IMR-90 (cell line): ENCODE measurements around the gene VPS41. TPM values are rescaled to one million over a fixed set of nuclear protein-coding genes. Genes with fewer than 3 reads are reported as not detected.

Source experiments
- ATAC-seq: fragments of 200-7000 bp; cut with Tn5 transposase; 2 replicates; pipeline ENCODE4 v1.9.1; 2020; ENCODE audit warnings: low read depth, mild to moderate bottlenecking, moderate library complexity
- BruUV-seq: library from RNA; stranded (reverse); fragments of 400-500 nt; replicated peaks from 2 replicates; lab custom pipeline; 2021; lab: Mats Ljungman, UMichigan
- CTCF ChIA-PET: fragments of 300-600 bp; formaldehyde crosslinking; extraction: SDS; loops from one replicate; lab custom pipeline; 2021; ENCODE audit warnings: antibody characterized with exemption; lab: Yijun Ruan, JAX
- POLR2A ChIA-PET: fragments of 300-600 bp; sonication (Branson Sonifier 250); formaldehyde crosslinking; loops from one replicate; lab custom pipeline; 2022; ENCODE audit warnings: antibody characterized with exemption; ENCODE audit not compliant: unreplicated experiment; lab: Charles Lee
- DNase-seq: peaks from one replicate; pipeline ENCODE4 v3.0.0; 2013
- H2AFZ ChIP-seq: replicated peaks from 2 replicates; pipeline ENCODE3; 2013; ENCODE audit warnings: low read length, mild to moderate bottlenecking; ENCODE audit not compliant: poor library complexity
- H2AK5ac ChIP-seq: 2 replicates; pipeline ENCODE4 v1.6.1; 2013; ENCODE audit warnings: low read depth, low read length, inconsistent platforms
- H2AK9ac ChIP-seq: replicated peaks from 2 replicates; pipeline ENCODE3; 2013; ENCODE audit warnings: mild to moderate bottlenecking, low read depth, low read length, moderate library complexity; ENCODE audit not compliant: poor library complexity
- H2BK120ac ChIP-seq: 2 replicates; pipeline ENCODE4 v1.6.1; 2013; ENCODE audit warnings: low read depth, low read length, inconsistent platforms
- H2BK15ac ChIP-seq: 3 replicates; pipeline ENCODE4 v1.6.1; 2013; ENCODE audit warnings: low read depth, low read length, inconsistent platforms
- H2BK20ac ChIP-seq: 2 replicates; pipeline ENCODE4 v1.6.1; 2013; ENCODE audit warnings: low read depth, mild to moderate bottlenecking, inconsistent platforms, low read length, moderate library complexity
- H2BK5ac ChIP-seq: 2 replicates; pipeline ENCODE4 v1.6.1; 2013; ENCODE audit warnings: mild to moderate bottlenecking, low read depth, low read length, inconsistent platforms; ENCODE audit not compliant: poor library complexity, severe bottlenecking
- H3K14ac ChIP-seq: replicated peaks from 2 replicates; pipeline ENCODE4 v1.6.1; 2013; ENCODE audit warnings: low read depth, low read length, inconsistent platforms
- H3K18ac ChIP-seq: 2 replicates; pipeline ENCODE4 v1.6.1; 2013; ENCODE audit warnings: low read depth, low read length, control low read depth
- H3K23ac ChIP-seq: 2 replicates; pipeline ENCODE4 v1.6.1; 2013; ENCODE audit warnings: low read depth, low read length, inconsistent platforms
- H3K27ac ChIP-seq: 2 replicates; pipeline ENCODE4 v1.5.1; 2013; ENCODE audit warnings: mild to moderate bottlenecking, control low read depth, low read length; ENCODE audit not compliant: insufficient read depth
- H3K27me3 ChIP-seq: 2 replicates; pipeline ENCODE4 v1.6.1; 2013; ENCODE audit warnings: low read length; ENCODE audit not compliant: control insufficient read depth, insufficient read depth
- H3K36me3 ChIP-seq: 2 replicates; pipeline ENCODE4 v1.6.1; 2013; ENCODE audit warnings: low read length, mixed read lengths; ENCODE audit not compliant: control insufficient read depth, insufficient read depth
- H3K4ac ChIP-seq: 2 replicates; pipeline ENCODE4 v1.6.1; 2013; ENCODE audit warnings: low read depth, low read length, inconsistent platforms
- H3K4me1 ChIP-seq: 2 replicates; pipeline ENCODE4 v1.6.1; 2013; ENCODE audit warnings: low read length, mixed read lengths; ENCODE audit not compliant: control insufficient read depth, insufficient read depth
- H3K4me2 ChIP-seq: 2 replicates; pipeline ENCODE4 v1.6.1; 2013; ENCODE audit warnings: low read depth, mild to moderate bottlenecking, control low read depth, low read length, moderate library complexity
- H3K4me3 ChIP-seq: 2 replicates; pipeline ENCODE4 v1.5.1; 2013; ENCODE audit warnings: low read depth, mild to moderate bottlenecking, control low read depth, low read length, moderate library complexity; ENCODE audit not compliant: insufficient read depth
- H3K56ac ChIP-seq: 2 replicates; pipeline ENCODE4 v1.6.1; 2013; ENCODE audit warnings: low read length, inconsistent platforms; ENCODE audit not compliant: insufficient read depth; ENCODE audit errors: extremely low read depth
- H3K79me1 ChIP-seq, 2 experiments: 2 replicates each; pipeline ENCODE4 v1.6.1; 2013; ENCODE audit warnings: low read length in 2 of 2, inconsistent platforms in 1 of 2, low read depth in 1 of 2
- H3K9ac ChIP-seq: 2 replicates; pipeline ENCODE4 v1.6.1; 2013; ENCODE audit warnings: low read depth, low read length, control low read depth
- H3K9me1 ChIP-seq: 2 replicates; pipeline ENCODE4 v1.6.1; 2013; ENCODE audit warnings: low read length, inconsistent platforms; ENCODE audit not compliant: insufficient read depth
- H3K9me3 ChIP-seq: 2 replicates; pipeline ENCODE4 v1.6.1; 2013; ENCODE audit warnings: low read length; ENCODE audit not compliant: control insufficient read depth, insufficient read depth
- H4K20me1 ChIP-seq: 2 replicates; pipeline ENCODE4 v1.6.1; 2013; ENCODE audit warnings: low read length, inconsistent platforms; ENCODE audit not compliant: insufficient read depth
- H4K5ac ChIP-seq: 2 replicates; pipeline ENCODE4 v1.6.1; 2013; ENCODE audit warnings: mild to moderate bottlenecking, low read depth, low read length, control low read depth
- H4K8ac ChIP-seq, 2 experiments: 2 replicates each; pipeline ENCODE4 v1.6.1; 2013; ENCODE audit warnings: low read depth in 2 of 2, low read length in 2 of 2, control low read depth in 1 of 2, inconsistent platforms in 1 of 2
- H4K91ac ChIP-seq: 2 replicates; pipeline ENCODE4 v1.6.1; 2013; ENCODE audit warnings: low read depth, low read length, inconsistent platforms; ENCODE audit not compliant: insufficient read depth
- BHLHE40 ChIP-seq: fragments of 150-350 bp; IDR thresholded peaks from 2 replicates; pipeline ENCODE4 v1.6.1; 2016; ENCODE audit warnings: mild to moderate bottlenecking, low read depth, low read length
- CEBPB ChIP-seq: IDR thresholded peaks from 2 replicates; pipeline ENCODE4 v1.6.1; 2012; ENCODE audit warnings: low read depth, low read length, improper control_type of control experiment
- CHD1 ChIP-seq: IDR thresholded peaks from 2 replicates; pipeline ENCODE4 v1.6.1; 2012; ENCODE audit warnings: low read depth, low read length, improper control_type of control experiment
- CTCF ChIP-seq: conservative IDR thresholded peaks from 2 replicates; pipeline ENCODE4 v1.5.1; 2012; ENCODE audit warnings: mild to moderate bottlenecking, low read depth, low read length, improper control_type of control experiment
- ELK1 ChIP-seq: fragments of 150-350 bp; IDR thresholded peaks from 2 replicates; pipeline ENCODE4 v1.6.1; 2016; ENCODE audit warnings: low read depth, mild to moderate bottlenecking, low read length, moderate library complexity, borderline replicate concordance
- FOS ChIP-seq: fragments of 150-350 bp; IDR thresholded peaks from 2 replicates; pipeline ENCODE4 v1.6.1; 2016; ENCODE audit warnings: low read depth, low read length
- MAFK ChIP-seq: IDR thresholded peaks from 2 replicates; pipeline ENCODE4 v1.6.1; 2012; ENCODE audit warnings: low read depth, low read length, improper control_type of control experiment
- MAZ ChIP-seq: IDR thresholded peaks from 2 replicates; pipeline ENCODE4 v1.6.1; 2012; ENCODE audit warnings: low read depth, mild to moderate bottlenecking, low read length, improper control_type of control experiment, moderate library complexity, borderline replicate concordance
- MXI1 ChIP-seq: IDR thresholded peaks from 2 replicates; pipeline ENCODE4 v1.6.1; 2012; ENCODE audit warnings: low read depth, mild to moderate bottlenecking, low read length, moderate library complexity, borderline replicate concordance
- POLR2A ChIP-seq: IDR thresholded peaks from 2 replicates; pipeline ENCODE4 v1.6.1; 2012; ENCODE audit warnings: mild to moderate bottlenecking, low read depth, low read length
- RAD21 ChIP-seq: IDR thresholded peaks from 2 replicates; pipeline ENCODE4 v1.6.1; 2012; ENCODE audit warnings: low read length, improper control_type of control experiment
- RCOR1 ChIP-seq: IDR thresholded peaks from 2 replicates; pipeline ENCODE4 v1.6.1; 2012; ENCODE audit warnings: mild to moderate bottlenecking, low read length, improper control_type of control experiment; ENCODE audit not compliant: insufficient replicate concordance
- RFX5 ChIP-seq: IDR thresholded peaks from 2 replicates; pipeline ENCODE4 v1.8.0; 2012; ENCODE audit warnings: low read depth, mild to moderate bottlenecking, low read length, moderate library complexity
- SMC3 ChIP-seq: fragments of 150-350 bp; IDR thresholded peaks from 2 replicates; pipeline ENCODE4 v1.6.1; 2016; ENCODE audit warnings: low read depth, mild to moderate bottlenecking, antibody characterized with exemption, low read length, moderate library complexity
- USF2 ChIP-seq: fragments of 150-350 bp; IDR thresholded peaks from 2 replicates; pipeline ENCODE4 v1.6.1; 2017; ENCODE audit warnings: mild to moderate bottlenecking, antibody characterized with exemption, low read length, low read depth
- WGBS, 2 experiments: methylation state at CpG; one replicate each; pipeline versions ENCODE4 v1.1.5 to v1.1.7; 2013; ENCODE audit warnings: missing lambda C conversion rate in 2 of 2; ENCODE audit not compliant: insufficient read length in 1 of 2; ENCODE audit errors: extremely low coverage in 2 of 2; 5-methylcytosine and 5-hydroxymethylcytosine counted together
- dilution Hi-C: fragments of 300-500 bp; cut with HindIII; formaldehyde crosslinking; loops from one replicate; pipeline ENCODE4 v1.14.3; 2018; ENCODE audit warnings: low sequenced_read_pairs; ENCODE audit not compliant: unreplicated experiment
- in situ Hi-C: fragments of 300-500 bp; cut with MboI; formaldehyde crosslinking; loops from 3 replicates; pipeline ENCODE4 v1.14.3; 2019; ENCODE audit warnings: low sequenced_read_pairs, inconsistent platforms, mixed read lengths
- intact Hi-C: fragments of 100-400 bp; cut with micrococcal nuclease; formaldehyde crosslinking; loops from 2 replicates; pipeline ENCODE4 v1.10.0; 2022
- polyA plus RNA-seq, 3 experiments: library from polyadenylated mRNA; depleted of rRNA; stranded (reverse); fragments of >200 nt; gene quantifications; 2 replicates each; pipeline ENCODE4 v1.2.3, GENCODE V29; 2012; ENCODE audit warnings: low replicate concordance in 1 of 3
- total RNA-seq: library from RNA; depleted of rRNA; stranded (reverse); fragments of >200 nt; gene quantifications from 2 replicates; pipeline ENCODE4 v1.2.3, GENCODE V29; 2012

Gene VPS41
- total and polyA plus RNA-seq, 2 of the 4 experiments (the other 2 are of a cell fraction) = 16.0 to 28.0 TPM

GRCh38 chr7:38927751-38928150 is 18.8 kb upstream of the VPS41 start:
- dilution Hi-C loops (no loop called here), in situ Hi-C loops (loop anchor here (25.0 kb wide), 1 partner anchor 535 kb away; no protein-coding TSS in a partner anchor), intact Hi-C loops (no loop called here)
- Histone ChIP-seq H4K8ac (no peak overlapping the region), H2BK15ac (no peak overlapping the region), H2BK120ac (no peak overlapping the region), H4K20me1 (no peaks in the 10 kb centered on the region), H3K14ac (no peak overlapping the region), H3K27ac (no peak overlapping the region), H2AK9ac (no peak overlapping the region), H3K9ac (no peak overlapping the region), H4K5ac (no peak overlapping the region), H3K18ac (no peak overlapping the region), H3K9me1 (no peaks in the 10 kb centered on the region), H2AK5ac (no peak overlapping the region), H3K36me3 (no peaks in the 10 kb centered on the region), H2BK5ac (no peak overlapping the region), H2AFZ (no peak overlapping the region), H3K4ac (no peak overlapping the region), H3K56ac (no peak overlapping the region), H3K4me1 (no peaks in the 10 kb centered on the region), H3K23ac (no peak overlapping the region), H3K4me2 (no peak overlapping the region), H3K79me1 (no peaks in the 10 kb centered on the region), H4K91ac (no peak overlapping the region), H2BK20ac (no peak overlapping the region), H3K9me3 (no peaks in the 10 kb centered on the region), H3K27me3 (no peaks in the 10 kb centered on the region), H3K4me3 (no peak overlapping the region)
- CTCF ChIA-PET = no interaction called here
- POLR2A ChIA-PET = no interaction called here
- no peak for TF ChIP-seq RCOR1
- TF ChIP-seq FOS = no peak
- no peak for TF ChIP-seq POLR2A
- TF ChIP-seq CEBPB = no peak
- no peak for TF ChIP-seq CTCF
- no peak for TF ChIP-seq MAZ
- TF ChIP-seq RAD21 = no peak
- TF ChIP-seq SMC3 = no peak
- TF ChIP-seq RFX5 = no peak
- no peak for TF ChIP-seq USF2
- no peak for TF ChIP-seq ELK1
- TF ChIP-seq BHLHE40 = no peak
- TF ChIP-seq MAFK = no peak
- TF ChIP-seq CHD1 = no peak
- no peak for TF ChIP-seq MXI1
- ATAC-seq (no peak), DNase-seq (no peak)
- BruUV-seq = no TSS peak
- WGBS, 2 experiments = no CpG with 5 or more reads among the region's 5 CpGs
